ENCODE results near the gene IKZF1.

DNA sequence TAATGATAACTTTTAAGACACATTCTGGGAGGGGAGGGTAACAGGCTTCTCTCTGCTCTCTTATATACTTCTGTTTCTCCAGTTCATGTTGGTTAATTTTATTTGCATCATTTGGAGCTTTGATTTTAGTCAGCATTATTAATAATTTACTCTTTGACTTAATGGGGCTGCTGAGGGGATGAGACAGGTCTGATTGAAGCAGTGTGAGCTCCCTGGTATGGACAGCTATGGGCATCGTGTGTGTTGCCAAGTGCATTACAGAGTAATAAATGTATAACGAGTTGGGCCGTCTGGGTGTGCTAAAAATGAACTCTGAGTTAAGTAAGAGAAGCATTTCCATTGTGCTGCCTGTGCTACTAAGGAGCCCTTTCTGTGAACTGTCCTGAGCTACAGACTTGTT lies 31.7 kb upstream of the IKZF1 start:
- TF ChIP-seq CTCF (IDR thresholded peaks at IDR 0.05; ENCODE audit: low read length) (no peak), EZH2 (optimal IDR thresholded peaks at IDR 0.05; ENCODE audit: low read depth, low read length) (no peak), EZH2phosphoT487 (IDR thresholded peaks at IDR 0.05; ENCODE audit: low read length) (no peak)

Measured in MM.1S (cell line).